ENCODE measurements around the gene TSC1. TPM values are rescaled to one million over a fixed set of nuclear protein-coding genes. Genes with fewer than 3 reads are reported as not detected.

Gene TSC1
- total RNA-seq, 1 donor from 2014 or later, result 33.4 TPM

- no peak for DNase-seq
Observed at GRCh38 chr9:132931178-132931735, 13.2 kb downstream of the TSC1 start.

GRCh38 chr9:132927704-132928103, 16.7 kb downstream of the TSC1 start:
- DNase-seq, result no peak

- peak; percentile 61 for DNase-seq
Observed at GRCh38 chr9:132923346-132923902, 21.0 kb downstream of the TSC1 start.

GRCh38 chr9:132919614-132920268, 24.7 kb downstream of the TSC1 start:
- DNase-seq, result no peak

GRCh38 chr9:132914924-132915323, 29.5 kb downstream of the TSC1 start:
- DNase-seq, result no peak

GRCh38 chr9:132912131-132912530, 32.3 kb downstream of the TSC1 start:
- DNase-seq, result no peak

GRCh38 chr9:132910376-132910775, 34.0 kb downstream of the TSC1 start:
- DNase-seq, result no peak

GRCh38 chr9:132909311-132909710, 35.1 kb downstream of the TSC1 start:
- no peak for DNase-seq

- no peak for DNase-seq
Observed at GRCh38 chr9:132908635-132909034, 35.8 kb downstream of the TSC1 start.

GRCh38 chr9:132905726-132906125, 38.7 kb downstream of the TSC1 start:
- no peak for DNase-seq

GRCh38 chr9:132903574-132904492, 40.6 kb downstream of the TSC1 start:
- no peak for DNase-seq

- peak; percentile 89 for DNase-seq
Observed at GRCh38 chr9:132901858-132902831, 42.3 kb downstream of the TSC1 start.

- DNase-seq, result no peak
Observed at GRCh38 chr9:132898051-132898450, 46.4 kb downstream of the TSC1 start.

- no peak for DNase-seq
Observed at GRCh38 chr9:132896906-132897305, 47.5 kb downstream of the TSC1 start.

- no peak for DNase-seq
Observed at GRCh38 chr9:132896264-132896663, 48.2 kb downstream of the TSC1 start.

GRCh38 chr9:132894862-132895835, 49.3 kb downstream of the TSC1 start:
- no peak for DNase-seq

- no peak for DNase-seq
Observed at GRCh38 chr9:132894346-132894745, 50.1 kb downstream of the TSC1 start.

- DNase-seq, result no peak
Observed at GRCh38 chr9:132892400-132892799, 52.0 kb downstream of the TSC1 start.

- DNase-seq, result no peak
Observed at GRCh38 chr9:132888151-132888550, 56.3 kb downstream of the TSC1 start.

- no peak for DNase-seq
Observed at GRCh38 chr9:132887181-132888120, 57.0 kb downstream of the TSC1 start.
